ENCODE results near the gene SLITRK6. TPM values are rescaled to one million over a fixed set of nuclear protein-coding genes. Genes with fewer than 3 reads are reported as not detected.
A peak's percentile ranks its signal among the peaks of the same experiment; 100 is the strongest.

Gene SLITRK6, protein sequence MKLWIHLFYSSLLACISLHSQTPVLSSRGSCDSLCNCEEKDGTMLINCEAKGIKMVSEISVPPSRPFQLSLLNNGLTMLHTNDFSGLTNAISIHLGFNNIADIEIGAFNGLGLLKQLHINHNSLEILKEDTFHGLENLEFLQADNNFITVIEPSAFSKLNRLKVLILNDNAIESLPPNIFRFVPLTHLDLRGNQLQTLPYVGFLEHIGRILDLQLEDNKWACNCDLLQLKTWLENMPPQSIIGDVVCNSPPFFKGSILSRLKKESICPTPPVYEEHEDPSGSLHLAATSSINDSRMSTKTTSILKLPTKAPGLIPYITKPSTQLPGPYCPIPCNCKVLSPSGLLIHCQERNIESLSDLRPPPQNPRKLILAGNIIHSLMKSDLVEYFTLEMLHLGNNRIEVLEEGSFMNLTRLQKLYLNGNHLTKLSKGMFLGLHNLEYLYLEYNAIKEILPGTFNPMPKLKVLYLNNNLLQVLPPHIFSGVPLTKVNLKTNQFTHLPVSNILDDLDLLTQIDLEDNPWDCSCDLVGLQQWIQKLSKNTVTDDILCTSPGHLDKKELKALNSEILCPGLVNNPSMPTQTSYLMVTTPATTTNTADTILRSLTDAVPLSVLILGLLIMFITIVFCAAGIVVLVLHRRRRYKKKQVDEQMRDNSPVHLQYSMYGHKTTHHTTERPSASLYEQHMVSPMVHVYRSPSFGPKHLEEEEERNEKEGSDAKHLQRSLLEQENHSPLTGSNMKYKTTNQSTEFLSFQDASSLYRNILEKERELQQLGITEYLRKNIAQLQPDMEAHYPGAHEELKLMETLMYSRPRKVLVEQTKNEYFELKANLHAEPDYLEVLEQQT
- 0.93 TPM for total RNA-seq
- long read RNA-seq: 0 reads

GRCh38 chr13:85799097-85799582 is at the start of gene SLITRK6:
Gene SLITRK6 (minus strand): TSS chr13:85799419. CDS start chr13:85796508, 2,911 bp downstream.
- intact Hi-C loops (cut with micrococcal nuclease): no loop called here
- TF ChIP-seq, protein P1, sequence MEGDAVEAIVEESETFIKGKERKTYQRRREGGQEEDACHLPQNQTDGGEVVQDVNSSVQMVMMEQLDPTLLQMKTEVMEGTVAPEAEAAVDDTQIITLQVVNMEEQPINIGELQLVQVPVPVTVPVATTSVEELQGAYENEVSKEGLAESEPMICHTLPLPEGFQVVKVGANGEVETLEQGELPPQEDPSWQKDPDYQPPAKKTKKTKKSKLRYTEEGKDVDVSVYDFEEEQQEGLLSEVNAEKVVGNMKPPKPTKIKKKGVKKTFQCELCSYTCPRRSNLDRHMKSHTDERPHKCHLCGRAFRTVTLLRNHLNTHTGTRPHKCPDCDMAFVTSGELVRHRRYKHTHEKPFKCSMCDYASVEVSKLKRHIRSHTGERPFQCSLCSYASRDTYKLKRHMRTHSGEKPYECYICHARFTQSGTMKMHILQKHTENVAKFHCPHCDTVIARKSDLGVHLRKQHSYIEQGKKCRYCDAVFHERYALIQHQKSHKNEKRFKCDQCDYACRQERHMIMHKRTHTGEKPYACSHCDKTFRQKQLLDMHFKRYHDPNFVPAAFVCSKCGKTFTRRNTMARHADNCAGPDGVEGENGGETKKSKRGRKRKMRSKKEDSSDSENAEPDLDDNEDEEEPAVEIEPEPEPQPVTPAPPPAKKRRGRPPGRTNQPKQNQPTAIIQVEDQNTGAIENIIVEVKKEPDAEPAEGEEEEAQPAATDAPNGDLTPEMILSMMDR (IDR thresholded peaks at IDR 0.05; ENCODE audit: borderline replicate concordance): no peak

DNA sequence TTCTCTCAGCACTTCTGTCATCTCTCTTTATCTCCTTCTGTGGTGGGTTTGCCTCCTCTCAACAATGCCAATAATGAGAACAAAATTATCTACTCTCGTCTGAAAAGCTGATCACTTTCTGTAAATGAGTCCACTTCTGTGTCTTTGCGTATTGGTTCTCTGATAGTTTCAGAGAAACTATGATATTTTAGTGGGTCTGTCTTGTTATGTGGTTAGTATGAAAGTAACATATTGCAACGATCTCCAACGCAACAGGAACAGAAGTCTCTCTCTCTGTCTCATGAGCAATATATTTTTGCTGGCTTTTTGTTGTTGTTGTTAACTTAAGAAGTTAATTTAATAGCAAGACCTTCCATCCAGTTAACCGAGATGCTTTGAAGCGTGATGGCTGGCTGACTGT is 47.8 kb upstream of the SLITRK6 start:
- Histone ChIP-seq H3K27ac (replicated peaks) (no peak overlapping the region), H3K27me3 (ENCODE audit: low read depth) (no peaks in the 10 kb centered on the region), H3K36me3 (no peaks in the 10 kb centered on the region), H3K4me3 (no peak overlapping the region), H3K9me3 (replicated peaks) (peaks cover 27% of the 10 kb centered on the region), H3K4me1 (no peaks in the 10 kb centered on the region)
- DNase-seq: no peak
- intact Hi-C loops (cut with micrococcal nuclease): no loop called here
- TF ChIP-seq, protein P1 (IDR thresholded peaks at IDR 0.05; ENCODE audit: borderline replicate concordance): no peak

More at GRCh38 chr13:85799097-85799582, at the start of gene SLITRK6:
- Histone ChIP-seq H3K9me3 (replicated peaks) (no peaks in the 10 kb centered on the region), H3K27ac (replicated peaks) (no peak within 1 kb of the TSS), H3K4me1 (no peaks in the 10 kb centered on the region), H3K4me3 (peak within 1 kb of the TSS; percentile 13), H3K27me3 (ENCODE audit: low read depth) (no peaks in the 10 kb centered on the region), H3K36me3 (no peaks in the 10 kb centered on the region)
- no peak for DNase-seq

DNA sequence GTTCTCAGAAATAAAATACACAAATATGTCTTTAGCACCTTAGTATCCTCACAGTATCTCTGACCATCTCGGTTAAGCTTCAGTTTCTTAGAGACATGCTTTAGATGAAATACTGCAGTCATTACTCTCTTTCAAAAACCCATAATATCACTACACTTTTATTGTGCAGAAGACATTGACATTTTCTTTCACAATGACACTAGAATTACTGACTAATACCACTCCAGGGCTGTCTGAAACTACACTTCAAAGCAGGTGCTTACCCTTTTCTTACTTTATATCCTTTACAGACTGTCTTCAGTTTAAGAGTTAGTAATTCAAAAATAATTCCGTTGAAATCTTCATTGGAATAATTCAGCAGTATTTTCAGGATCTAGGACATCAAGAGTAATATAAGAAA is 42.2 kb upstream of the SLITRK6 start:
- TF ChIP-seq, protein P1 (IDR thresholded peaks at IDR 0.05; ENCODE audit: borderline replicate concordance): no peak
- Histone ChIP-seq H3K4me3 (no peak overlapping the region), H3K27ac (replicated peaks) (no peak overlapping the region), H3K27me3 (ENCODE audit: low read depth) (no peaks in the 10 kb centered on the region), H3K36me3 (no peaks in the 10 kb centered on the region), H3K9me3 (replicated peaks) (peaks cover 6% of the 10 kb centered on the region), H3K4me1 (no peaks in the 10 kb centered on the region)
- no peak for DNase-seq
- intact Hi-C loops (cut with micrococcal nuclease): no loop called here

DNA sequence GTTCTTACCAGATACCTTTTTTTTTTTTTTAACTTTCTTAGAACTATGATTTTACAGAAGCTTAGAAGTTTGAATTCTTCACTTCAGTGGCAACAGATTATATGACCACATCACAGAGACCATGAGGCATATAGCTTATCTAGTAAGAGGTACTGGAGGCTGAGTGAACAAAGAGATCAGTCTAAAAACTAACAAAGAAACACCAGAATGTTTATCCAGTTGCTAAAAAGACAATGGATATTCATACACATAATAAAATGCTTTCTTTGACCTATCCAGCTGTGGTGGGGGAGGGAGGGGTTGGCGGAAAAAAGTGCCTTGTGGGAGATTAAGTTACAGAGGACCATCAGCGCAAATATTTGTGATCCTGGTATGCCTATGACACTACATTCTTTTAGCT is 34.7 kb upstream of the SLITRK6 start:
- Histone ChIP-seq H3K4me1 (no peaks in the 10 kb centered on the region), H3K27me3 (ENCODE audit: low read depth) (no peaks in the 10 kb centered on the region), H3K4me3 (no peak overlapping the region), H3K27ac (replicated peaks) (no peak overlapping the region), H3K36me3 (no peaks in the 10 kb centered on the region), H3K9me3 (replicated peaks) (no peaks in the 10 kb centered on the region)
- no peak for DNase-seq
- TF ChIP-seq, protein P1 (IDR thresholded peaks at IDR 0.05; ENCODE audit: borderline replicate concordance): no peak
- intact Hi-C loops (cut with micrococcal nuclease): no loop called here

DNA sequence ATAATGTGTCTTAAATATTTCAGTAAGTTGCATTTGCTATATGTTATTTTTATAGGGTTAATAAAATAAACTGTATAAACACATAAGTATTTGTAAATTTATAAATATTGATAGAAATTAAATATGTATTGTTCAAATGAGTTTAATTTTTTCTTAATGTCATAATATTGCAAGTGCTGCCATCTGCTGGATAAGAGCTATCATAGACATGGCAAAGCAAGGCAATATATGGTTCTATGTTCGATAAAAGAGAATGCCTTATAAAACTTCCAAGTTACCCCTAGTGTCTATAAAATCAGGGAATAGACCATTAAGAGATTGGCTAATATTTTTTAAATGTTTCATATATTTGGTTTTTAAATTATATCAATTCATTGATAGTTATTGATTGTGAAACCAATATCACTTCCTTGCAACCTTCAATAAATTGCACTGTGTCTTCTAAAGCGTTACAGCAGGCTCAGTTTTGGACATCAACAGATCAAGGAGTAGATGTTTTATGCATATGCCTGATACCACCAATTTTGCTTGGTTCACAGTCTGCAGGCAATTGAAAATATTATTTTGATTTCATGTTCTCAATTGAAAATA is 29.0 kb upstream of the SLITRK6 start:
- Histone ChIP-seq H3K36me3 (no peaks in the 10 kb centered on the region), H3K4me1 (no peaks in the 10 kb centered on the region), H3K9me3 (replicated peaks) (no peaks in the 10 kb centered on the region), H3K27me3 (ENCODE audit: low read depth) (no peaks in the 10 kb centered on the region), H3K27ac (replicated peaks) (no peak overlapping the region), H3K4me3 (no peak overlapping the region)
- DNase-seq: no peak
- intact Hi-C loops (cut with micrococcal nuclease): no loop called here
- TF ChIP-seq, protein P1 (IDR thresholded peaks at IDR 0.05; ENCODE audit: borderline replicate concordance): peak; percentile 69

All from left ventricle myocardium inferior (tissue), 1 donor.